Spleen (tissue), 7 donors: Measurements from ENCODE around the gene CYP24A1.

Source experiments
- POLR2AphosphoS5 ChIP-seq, 3 donors: sonication (generic); formaldehyde crosslinking; IDR thresholded peaks; one replicate each; pipeline ENCODE4 v1.5.1; 2017; ENCODE audit warnings: antibody characterized with exemption in 3 of 3
- TF ChIP-seq, protein P1 (sequence below), 11 experiments: fragments of 200-600 bp in 7 of 11; fragments of 450-650 bp in 4 of 11; sonication (generic) in 4 of 11; IDR thresholded peaks in 8 of 11; conservative IDR thresholded peaks in 3 of 11; 1 replicate in 7 of 11; 2 replicates in 4 of 11; pipeline versions ENCODE4 v1.4.0 to v1.8.0; 2016 to 2021; ENCODE audit warnings: antibody characterized with exemption in 11 of 11, inconsistent platforms in 4 of 11, mild to moderate bottlenecking in 1 of 11
- donor health status: DM: no; HTN: no; CAD: no; lungs with moderate emphysema.
- donor health status: DM: no; HTN: no; CAD: no.
- donor health status: DM: no; HTN: no; CAD: no.

DNA sequence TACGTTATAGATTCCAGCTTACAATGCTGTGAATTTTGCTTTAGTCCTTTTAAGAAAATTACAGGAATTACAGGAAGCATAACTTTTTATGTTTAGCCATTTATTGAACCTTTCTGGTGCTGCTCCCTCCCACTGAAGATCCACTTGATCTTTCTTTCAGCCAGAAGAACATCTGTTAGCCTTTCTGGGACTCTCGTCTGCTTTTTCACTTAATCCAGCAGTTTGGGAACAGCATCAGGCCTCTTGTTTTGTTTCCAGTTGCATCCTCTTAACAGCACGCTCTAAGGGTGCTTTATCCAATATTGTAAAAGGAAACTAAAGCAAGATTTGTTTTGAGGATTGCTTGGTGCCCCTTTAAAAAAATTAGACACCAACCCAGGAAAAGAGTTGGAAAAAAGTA, 10.3 kb upstream of the CYP24A1 start:
- TF ChIP-seq, protein P1, sequence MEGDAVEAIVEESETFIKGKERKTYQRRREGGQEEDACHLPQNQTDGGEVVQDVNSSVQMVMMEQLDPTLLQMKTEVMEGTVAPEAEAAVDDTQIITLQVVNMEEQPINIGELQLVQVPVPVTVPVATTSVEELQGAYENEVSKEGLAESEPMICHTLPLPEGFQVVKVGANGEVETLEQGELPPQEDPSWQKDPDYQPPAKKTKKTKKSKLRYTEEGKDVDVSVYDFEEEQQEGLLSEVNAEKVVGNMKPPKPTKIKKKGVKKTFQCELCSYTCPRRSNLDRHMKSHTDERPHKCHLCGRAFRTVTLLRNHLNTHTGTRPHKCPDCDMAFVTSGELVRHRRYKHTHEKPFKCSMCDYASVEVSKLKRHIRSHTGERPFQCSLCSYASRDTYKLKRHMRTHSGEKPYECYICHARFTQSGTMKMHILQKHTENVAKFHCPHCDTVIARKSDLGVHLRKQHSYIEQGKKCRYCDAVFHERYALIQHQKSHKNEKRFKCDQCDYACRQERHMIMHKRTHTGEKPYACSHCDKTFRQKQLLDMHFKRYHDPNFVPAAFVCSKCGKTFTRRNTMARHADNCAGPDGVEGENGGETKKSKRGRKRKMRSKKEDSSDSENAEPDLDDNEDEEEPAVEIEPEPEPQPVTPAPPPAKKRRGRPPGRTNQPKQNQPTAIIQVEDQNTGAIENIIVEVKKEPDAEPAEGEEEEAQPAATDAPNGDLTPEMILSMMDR (IDR thresholded peaks at IDR 0.05 in 8 of 11, conservative IDR thresholded peaks at IDR 0.05 in 3 of 11) = no peak
- TF ChIP-seq POLR2AphosphoS5 (IDR thresholded peaks at IDR 0.05) = no peak
